ENCODE results near the gene ZNF428.

Gene ZNF428

GRCh38 chr19:43562226-43562697 is 57.2 kb downstream of the ZNF428 start:
- DNase-seq (ENCODE audit: low spot score), result no peak

- DNase-seq (ENCODE audit: low spot score), result no peak
These were observed 58.1 kb downstream of the ZNF428 start for GRCh38 chr19:43561139-43561970.

DNA sequence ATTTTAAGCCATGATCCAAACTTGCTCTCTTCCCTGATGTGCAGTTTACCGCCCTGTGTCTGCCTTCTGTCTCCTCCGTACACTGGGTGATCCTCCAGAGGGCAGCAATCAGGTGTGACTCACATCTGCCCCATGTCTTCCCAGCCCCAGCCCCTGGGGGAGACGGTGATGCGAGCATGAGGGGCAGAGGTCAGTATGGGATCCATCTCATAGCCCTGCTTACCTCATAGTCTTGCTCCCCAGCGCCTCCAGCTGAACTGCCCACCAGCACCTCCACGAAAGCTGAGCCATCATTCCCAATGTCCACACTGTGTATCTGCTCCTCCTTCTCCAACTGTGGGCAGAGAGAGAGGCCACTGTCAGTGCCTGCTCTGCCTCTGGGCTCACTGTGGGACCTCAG is 58.7 kb downstream of the ZNF428 start:
- DNase-seq (ENCODE audit: low spot score), result no peak
